ENCODE data around the gene PRR23E. TPM values are rescaled to one million over a fixed set of nuclear protein-coding genes. Genes with fewer than 3 reads are reported as not detected.

The PRR23E gene
- total RNA-seq, 1 donor from 2014 or later, result not detected

GRCh38 chr3:127183931-127184869 is 8.7 kb upstream of the PRR23E start:
- H3K9me3 Mint-ChIP-seq (ENCODE audit: unreplicated experiment), result peaks cover 2% of the 10 kb centered on the region
- peaks cover 3% of the 10 kb centered on the region for H3K4me1 Mint-ChIP-seq (ENCODE audit: low read depth, unreplicated experiment)
- no peak overlapping the region for H3K27ac Mint-ChIP-seq (ENCODE audit: unreplicated experiment)
- peaks cover 1% of the 10 kb centered on the region for H3K27me3 Mint-ChIP-seq (ENCODE audit: unreplicated experiment)
- TF ChIP-seq, protein P1, sequence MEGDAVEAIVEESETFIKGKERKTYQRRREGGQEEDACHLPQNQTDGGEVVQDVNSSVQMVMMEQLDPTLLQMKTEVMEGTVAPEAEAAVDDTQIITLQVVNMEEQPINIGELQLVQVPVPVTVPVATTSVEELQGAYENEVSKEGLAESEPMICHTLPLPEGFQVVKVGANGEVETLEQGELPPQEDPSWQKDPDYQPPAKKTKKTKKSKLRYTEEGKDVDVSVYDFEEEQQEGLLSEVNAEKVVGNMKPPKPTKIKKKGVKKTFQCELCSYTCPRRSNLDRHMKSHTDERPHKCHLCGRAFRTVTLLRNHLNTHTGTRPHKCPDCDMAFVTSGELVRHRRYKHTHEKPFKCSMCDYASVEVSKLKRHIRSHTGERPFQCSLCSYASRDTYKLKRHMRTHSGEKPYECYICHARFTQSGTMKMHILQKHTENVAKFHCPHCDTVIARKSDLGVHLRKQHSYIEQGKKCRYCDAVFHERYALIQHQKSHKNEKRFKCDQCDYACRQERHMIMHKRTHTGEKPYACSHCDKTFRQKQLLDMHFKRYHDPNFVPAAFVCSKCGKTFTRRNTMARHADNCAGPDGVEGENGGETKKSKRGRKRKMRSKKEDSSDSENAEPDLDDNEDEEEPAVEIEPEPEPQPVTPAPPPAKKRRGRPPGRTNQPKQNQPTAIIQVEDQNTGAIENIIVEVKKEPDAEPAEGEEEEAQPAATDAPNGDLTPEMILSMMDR (IDR thresholded peaks at IDR 0.05; ENCODE audit: partially characterized antibody, unreplicated experiment), result no peak
- no peak for DNase-seq
- peaks cover 3% of the 10 kb centered on the region for H3K36me3 Mint-ChIP-seq (ENCODE audit: unreplicated experiment)
- H3K4me3 Mint-ChIP-seq (ENCODE audit: unreplicated experiment), result no peak overlapping the region

GRCh38 chr3:127184870-127185216 is 8.1 kb upstream of the PRR23E start:
- Mint-ChIP-seq H3K27me3 (ENCODE audit: unreplicated experiment) (peaks cover 1% of the 10 kb centered on the region), H3K4me1 (ENCODE audit: low read depth, unreplicated experiment) (peaks cover 3% of the 10 kb centered on the region), H3K36me3 (ENCODE audit: unreplicated experiment) (peaks cover 3% of the 10 kb centered on the region), H3K9me3 (ENCODE audit: unreplicated experiment) (peaks cover 2% of the 10 kb centered on the region), H3K27ac (ENCODE audit: unreplicated experiment) (no peak overlapping the region), H3K4me3 (ENCODE audit: unreplicated experiment) (no peak overlapping the region)
- TF ChIP-seq, protein P1 (IDR thresholded peaks at IDR 0.05; ENCODE audit: partially characterized antibody, unreplicated experiment), result no peak
- no peak for DNase-seq

DNA sequence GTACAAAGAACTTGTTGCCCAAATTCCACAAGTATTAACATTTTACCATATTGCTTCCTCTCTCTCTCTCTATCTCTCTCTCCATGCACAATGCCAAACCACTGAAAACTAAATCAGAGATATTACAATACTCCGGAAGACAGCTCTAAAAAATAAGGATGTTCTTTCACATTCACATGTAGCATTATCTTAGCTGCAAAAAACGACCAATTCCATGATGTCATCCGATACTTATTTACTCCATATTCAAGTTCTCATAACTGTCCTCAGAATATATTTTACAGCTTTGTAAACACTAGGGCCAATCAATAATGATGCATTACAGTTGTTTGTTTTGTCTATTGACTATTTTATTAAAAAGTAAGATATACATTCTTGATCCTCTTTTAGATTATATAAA is 7.7 kb upstream of the PRR23E start:
- Mint-ChIP-seq H3K9me3 (ENCODE audit: unreplicated experiment) (peaks cover 2% of the 10 kb centered on the region), H3K27ac (ENCODE audit: unreplicated experiment) (no peak overlapping the region), H3K4me3 (ENCODE audit: unreplicated experiment) (no peak overlapping the region), H3K4me1 (ENCODE audit: low read depth, unreplicated experiment) (peaks cover 3% of the 10 kb centered on the region), H3K36me3 (ENCODE audit: unreplicated experiment) (peaks cover 3% of the 10 kb centered on the region), H3K27me3 (ENCODE audit: unreplicated experiment) (peaks cover 1% of the 10 kb centered on the region)
- TF ChIP-seq, protein P1 (IDR thresholded peaks at IDR 0.05; ENCODE audit: partially characterized antibody, unreplicated experiment), result no peak
- DNase-seq, result no peak

GRCh38 chr3:127185962-127186674 is 6.8 kb upstream of the PRR23E start:
- no peak overlapping the region for H3K4me3 Mint-ChIP-seq (ENCODE audit: unreplicated experiment)
- no peak for DNase-seq
- H3K4me1 Mint-ChIP-seq (ENCODE audit: low read depth, unreplicated experiment), result peaks cover 3% of the 10 kb centered on the region
- TF ChIP-seq, protein P1 (IDR thresholded peaks at IDR 0.05; ENCODE audit: partially characterized antibody, unreplicated experiment), result no peak
- H3K9me3 Mint-ChIP-seq (ENCODE audit: unreplicated experiment), result peaks cover 2% of the 10 kb centered on the region
- no peak overlapping the region for H3K27ac Mint-ChIP-seq (ENCODE audit: unreplicated experiment)
- H3K27me3 Mint-ChIP-seq (ENCODE audit: unreplicated experiment), result no peaks in the 10 kb centered on the region
- peaks cover 3% of the 10 kb centered on the region for H3K36me3 Mint-ChIP-seq (ENCODE audit: unreplicated experiment)

DNA sequence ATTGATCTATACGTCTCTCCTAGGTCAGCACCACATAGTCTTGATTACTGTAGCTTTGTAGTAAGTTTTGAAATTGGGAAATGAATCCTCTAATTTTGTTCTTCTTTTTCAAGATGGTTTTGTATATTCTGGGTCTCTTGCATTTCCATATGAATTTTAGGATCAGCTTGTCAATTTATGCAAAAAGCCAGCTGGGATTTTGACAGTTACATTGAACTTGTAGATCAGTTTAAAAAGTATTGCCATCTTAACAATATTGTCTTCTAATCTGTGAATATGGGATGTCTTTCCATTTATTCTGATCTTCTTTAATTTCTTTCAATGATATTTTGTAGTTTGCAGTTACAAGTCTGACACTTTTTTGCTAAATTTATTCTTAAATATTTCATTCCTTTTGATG is 5.6 kb upstream of the PRR23E start:
- peaks cover 8% of the 10 kb centered on the region for H3K36me3 Mint-ChIP-seq (ENCODE audit: unreplicated experiment)
- TF ChIP-seq, protein P1 (IDR thresholded peaks at IDR 0.05; ENCODE audit: partially characterized antibody, unreplicated experiment), result no peak
- DNase-seq, result no peak
- H3K9me3 Mint-ChIP-seq (ENCODE audit: unreplicated experiment), result peaks cover 2% of the 10 kb centered on the region
- H3K27me3 Mint-ChIP-seq (ENCODE audit: unreplicated experiment), result no peaks in the 10 kb centered on the region
- H3K27ac Mint-ChIP-seq (ENCODE audit: unreplicated experiment), result no peak overlapping the region
- no peaks in the 10 kb centered on the region for H3K4me1 Mint-ChIP-seq (ENCODE audit: low read depth, unreplicated experiment)
- H3K4me3 Mint-ChIP-seq (ENCODE audit: unreplicated experiment), result no peak overlapping the region
